ENCODE results near the gene RPN2. TPM values are rescaled to one million over a fixed set of nuclear protein-coding genes. Genes with fewer than 3 reads are reported as not detected.

The RPN2 gene
- polyA plus RNA-seq, 1 experiment = 488 TPM

DNA sequence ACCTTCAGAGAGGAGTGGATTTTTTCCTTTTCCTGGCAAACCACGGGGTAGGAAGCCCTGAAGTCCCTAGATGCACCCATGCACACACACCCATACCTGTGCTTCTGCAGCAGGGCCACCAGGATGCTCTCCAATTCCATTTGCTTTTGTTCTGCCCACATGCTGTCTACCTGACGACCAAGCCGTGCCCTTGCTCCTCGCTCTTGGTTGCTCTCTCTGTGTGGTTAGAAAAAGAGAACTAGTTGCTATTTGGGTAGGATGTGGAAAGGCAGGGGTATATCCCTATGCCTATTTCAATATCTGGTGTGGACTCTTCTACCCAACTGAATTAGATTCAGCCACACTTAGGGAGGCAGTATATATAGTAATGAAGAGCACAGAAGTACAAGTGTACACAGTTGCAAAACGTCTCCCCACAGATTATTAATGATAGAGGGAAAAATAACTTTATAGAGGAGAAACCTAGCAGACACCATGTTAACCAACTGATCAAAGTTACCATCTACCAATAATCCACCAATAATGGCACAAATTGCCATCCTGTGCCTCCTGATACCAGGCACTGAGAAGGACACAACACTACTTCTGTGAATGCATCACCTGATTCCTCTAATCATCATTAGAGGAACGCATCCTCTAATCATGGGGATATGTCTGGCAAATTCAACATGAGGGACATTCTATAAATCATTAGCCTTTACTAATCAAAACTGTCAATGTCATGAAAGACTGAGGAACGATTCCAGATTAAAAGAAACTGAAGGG lies 75.2 kb downstream of the RPN2 start:
- ChIA-PET POLR2A (no interaction called here), CTCF (interaction anchor here (1.5 kb wide), 2 partner anchors 15 to 59 kb away, joined by 5 to 6 read pairs; no protein-coding TSS in a partner anchor)
- DNase-seq (ENCODE audit: low read depth, low spot score) = no peak
- TF ChIP-seq, protein P1, sequence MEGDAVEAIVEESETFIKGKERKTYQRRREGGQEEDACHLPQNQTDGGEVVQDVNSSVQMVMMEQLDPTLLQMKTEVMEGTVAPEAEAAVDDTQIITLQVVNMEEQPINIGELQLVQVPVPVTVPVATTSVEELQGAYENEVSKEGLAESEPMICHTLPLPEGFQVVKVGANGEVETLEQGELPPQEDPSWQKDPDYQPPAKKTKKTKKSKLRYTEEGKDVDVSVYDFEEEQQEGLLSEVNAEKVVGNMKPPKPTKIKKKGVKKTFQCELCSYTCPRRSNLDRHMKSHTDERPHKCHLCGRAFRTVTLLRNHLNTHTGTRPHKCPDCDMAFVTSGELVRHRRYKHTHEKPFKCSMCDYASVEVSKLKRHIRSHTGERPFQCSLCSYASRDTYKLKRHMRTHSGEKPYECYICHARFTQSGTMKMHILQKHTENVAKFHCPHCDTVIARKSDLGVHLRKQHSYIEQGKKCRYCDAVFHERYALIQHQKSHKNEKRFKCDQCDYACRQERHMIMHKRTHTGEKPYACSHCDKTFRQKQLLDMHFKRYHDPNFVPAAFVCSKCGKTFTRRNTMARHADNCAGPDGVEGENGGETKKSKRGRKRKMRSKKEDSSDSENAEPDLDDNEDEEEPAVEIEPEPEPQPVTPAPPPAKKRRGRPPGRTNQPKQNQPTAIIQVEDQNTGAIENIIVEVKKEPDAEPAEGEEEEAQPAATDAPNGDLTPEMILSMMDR (IDR thresholded peaks at IDR 0.05; ENCODE audit: low read depth, low read length) = no peak
- Histone ChIP-seq H3K4me3 (ENCODE audit: low read depth, low read length) (no peak overlapping the region), H3K27ac (ENCODE audit: low read depth, low read length) (no peak overlapping the region), H3K9me3 (ENCODE audit: control insufficient read depth, insufficient read depth, low read length) (no peaks in the 10 kb centered on the region), H3K27me3 (ENCODE audit: control insufficient read depth, insufficient read depth, low read length) (peaks cover 27% of the 10 kb centered on the region)

DNA sequence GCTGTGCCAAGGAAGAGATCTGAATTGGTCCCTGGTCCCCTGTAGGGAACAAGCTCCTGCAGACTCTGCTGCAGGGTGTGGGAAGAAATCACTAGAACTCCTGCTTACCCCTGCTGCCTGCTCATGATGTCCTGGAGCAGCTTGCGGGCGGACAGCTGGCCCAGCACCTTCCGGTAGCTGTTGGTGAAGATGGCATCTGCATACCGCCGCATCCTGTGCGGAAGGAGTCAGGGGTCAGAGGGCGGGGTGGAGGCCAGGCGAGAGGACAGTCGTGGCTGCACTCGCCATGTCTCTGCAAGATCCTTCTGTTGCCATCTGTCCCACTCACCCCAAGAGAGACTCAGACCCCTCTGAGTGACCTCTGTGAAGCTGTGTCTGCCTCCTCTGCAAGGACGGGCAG lies 77.2 kb downstream of the RPN2 start:
- Histone ChIP-seq H3K27ac (ENCODE audit: low read depth, low read length) (no peak overlapping the region), H3K4me3 (ENCODE audit: low read depth, low read length) (no peak overlapping the region), H3K27me3 (ENCODE audit: control insufficient read depth, insufficient read depth, low read length) (peaks cover 39% of the 10 kb centered on the region), H3K9me3 (ENCODE audit: control insufficient read depth, insufficient read depth, low read length) (no peaks in the 10 kb centered on the region)
- ChIA-PET CTCF (interaction anchor here (1.4 to 1.5 kb wide), 2 partner anchors 61 kb away, joined by 3 to 6 read pairs; no protein-coding TSS in a partner anchor), POLR2A (no interaction called here)
- no peak for DNase-seq (ENCODE audit: low read depth, low spot score)
- TF ChIP-seq, protein P1 (IDR thresholded peaks at IDR 0.05; ENCODE audit: low read depth, low read length) = no peak

DNA sequence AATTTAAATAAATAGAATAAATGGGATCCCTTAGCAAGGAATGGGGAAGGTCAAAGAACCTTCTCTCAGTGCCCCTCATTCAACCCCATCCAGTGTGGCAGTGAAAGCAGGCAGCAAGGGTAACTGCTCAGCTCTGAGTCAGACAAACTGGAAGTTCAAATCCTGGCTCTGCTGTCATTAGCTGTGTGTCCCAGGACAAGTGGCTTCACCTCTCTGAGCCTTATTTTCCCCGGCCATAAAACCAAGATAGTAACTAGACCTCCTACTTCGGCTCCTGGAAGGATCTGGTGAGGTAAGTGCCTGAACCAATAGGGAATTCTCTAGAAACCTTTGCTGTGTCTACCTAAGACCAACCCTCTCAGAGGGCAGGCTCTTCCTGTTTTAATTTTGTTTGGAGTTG lies 78.4 kb downstream of the RPN2 start:
- TF ChIP-seq, protein P1 (IDR thresholded peaks at IDR 0.05; ENCODE audit: low read depth, low read length) = no peak

DNA sequence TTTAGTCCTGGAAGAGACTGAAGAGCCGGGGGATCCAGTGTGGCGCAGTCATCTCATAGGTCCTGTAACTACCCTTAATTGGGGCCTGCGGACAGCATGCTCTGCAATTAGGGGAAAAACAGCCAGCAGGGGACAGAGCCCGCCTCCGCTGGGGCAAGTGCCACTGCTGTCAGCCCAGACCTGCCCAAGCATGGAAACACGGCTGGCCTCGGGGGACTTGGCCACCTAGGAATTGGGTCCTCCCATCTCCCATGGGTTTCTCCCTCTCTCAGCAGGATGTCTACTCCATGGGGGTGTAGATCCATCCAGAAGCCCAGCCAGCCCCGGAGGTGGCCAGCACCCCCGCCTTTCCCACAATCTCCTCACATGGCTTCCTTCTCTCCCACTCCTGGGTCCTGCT lies 78.9 kb downstream of the RPN2 start:
- CTCF ChIA-PET = no interaction called here
- no peak for DNase-seq (ENCODE audit: low read depth, low spot score)
- TF ChIP-seq, protein P1 (IDR thresholded peaks at IDR 0.05; ENCODE audit: low read depth, low read length) = no peak
- Histone ChIP-seq H3K27me3 (ENCODE audit: control insufficient read depth, insufficient read depth, low read length) (peaks cover 45% of the 10 kb centered on the region), H3K4me3 (ENCODE audit: low read depth, low read length) (no peak overlapping the region), H3K27ac (ENCODE audit: low read depth, low read length) (no peak overlapping the region), H3K9me3 (ENCODE audit: control insufficient read depth, insufficient read depth, low read length) (no peaks in the 10 kb centered on the region)
- POLR2A ChIA-PET = no interaction called here

More for the DNA sequence above, 78.4 kb downstream of the RPN2 start:
- H3K4me3 ChIP-seq (ENCODE audit: low read depth, low read length) = no peak overlapping the region
- H3K9me3 ChIP-seq (ENCODE audit: control insufficient read depth, insufficient read depth, low read length) = no peaks in the 10 kb centered on the region
- DNase-seq (ENCODE audit: low read depth, low spot score) = no peak
- CTCF ChIA-PET = interaction anchor here (1.4 kb wide), 1 partner anchor 62 kb away, joined by 3 read pairs; no protein-coding TSS in a partner anchor
- POLR2A ChIA-PET = no interaction called here
- no peak overlapping the region for H3K27ac ChIP-seq (ENCODE audit: low read depth, low read length)
- peaks cover 45% of the 10 kb centered on the region for H3K27me3 ChIP-seq (ENCODE audit: control insufficient read depth, insufficient read depth, low read length)

DNA sequence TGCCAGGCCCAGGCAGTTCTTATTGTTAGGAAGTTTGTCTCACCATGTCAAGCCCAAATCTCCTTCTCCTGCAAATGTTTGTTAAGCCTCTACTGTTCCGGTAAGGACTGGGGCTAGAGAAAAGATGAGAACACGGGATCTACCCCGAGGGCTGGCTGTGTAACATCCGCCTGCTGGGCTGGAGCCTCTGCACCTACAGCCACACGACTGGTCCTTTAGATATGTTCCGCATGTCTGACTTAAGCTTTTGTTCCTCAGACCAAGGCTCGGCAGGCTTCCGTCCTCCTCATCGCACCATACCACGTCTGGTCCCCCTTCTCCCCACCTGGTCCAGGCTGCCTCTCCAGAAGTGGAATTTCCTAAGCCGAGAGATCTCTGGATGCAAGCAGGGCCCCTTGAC lies 79.9 kb downstream of the RPN2 start:
- ChIA-PET POLR2A (no interaction called here), CTCF (interaction anchor here (0.6 to 1.4 kb wide), 2 partner anchors 10 to 24 kb away, joined by 3 read pairs; no protein-coding TSS in a partner anchor)
- no peak for DNase-seq (ENCODE audit: low read depth, low spot score)
- TF ChIP-seq, protein P1 (IDR thresholded peaks at IDR 0.05; ENCODE audit: low read depth, low read length) = no peak
- H3K27ac ChIP-seq (ENCODE audit: low read depth, low read length) = no peak overlapping the region
- H3K27me3 ChIP-seq (ENCODE audit: control insufficient read depth, insufficient read depth, low read length) = peaks cover 43% of the 10 kb centered on the region
- H3K9me3 ChIP-seq (ENCODE audit: control insufficient read depth, insufficient read depth, low read length) = no peaks in the 10 kb centered on the region
- no peak overlapping the region for H3K4me3 ChIP-seq (ENCODE audit: low read depth, low read length)

All from AG04450 (cell line).